GM12878 (cell line): ENCODE data around the gene FSIP1. TPM values are rescaled to one million over a fixed set of nuclear protein-coding genes. Genes with fewer than 3 reads are reported as not detected.

Source experiments
- ATAC-seq: fragments of 200-7000 bp; cut with Tn5 transposase; 3 replicates; pipeline ENCODE4 v1.9.1; 2020; ENCODE audit warnings: mild to moderate bottlenecking, moderate library complexity
- BruUV-seq: library from RNA; stranded (reverse); fragments of 400-500 nt; replicated peaks from 2 replicates; lab custom pipeline; 2021; lab: Mats Ljungman, UMichigan
- CTCF ChIA-PET: fragments of 300-600 bp; sonication (Branson Sonifier 250); formaldehyde crosslinking; extraction: SDS; loops from one replicate; lab custom pipeline; 2021; ENCODE audit warnings: inconsistent platforms; lab: Yijun Ruan, JAX
- POLR2A ChIA-PET: fragments of 350-600 bp; formaldehyde crosslinking; extraction: SDS; loops from one replicate; lab custom pipeline; 2021; ENCODE audit warnings: inconsistent platforms; lab: Charles Lee
- RAD21 ChIA-PET: fragments of 300-600 bp; sonication (Branson Sonifier 250); formaldehyde crosslinking; loops from one replicate; lab custom pipeline; 2023; ENCODE audit warnings: antibody characterized with exemption; ENCODE audit not compliant: unreplicated experiment; lab: Charles Lee
- SMC1A ChIA-PET: fragments of 300-600 bp; sonication (Branson Sonifier 250); formaldehyde crosslinking; loops from one replicate; lab custom pipeline; 2023; ENCODE audit not compliant: unreplicated experiment, uncharacterized antibody; lab: Charles Lee
- DNase-seq: peaks from one replicate; pipeline ENCODE4 v3.0.0-alpha.2; 2011; ENCODE audit warnings: low read depth, low spot score
- FAIRE-seq: peaks from 3 replicates; lab custom pipeline; 2011; peaks lifted over from hg19 to GRCh38; lab: Jason Lieb, UNC
- H2AFZ ChIP-seq: 2 replicates; pipeline ENCODE4 v1.6.0; 2011; ENCODE audit warnings: low read depth, low read length, control low read depth; ENCODE audit not compliant: control insufficient read depth
- H3K27ac ChIP-seq: 2 replicates; pipeline ENCODE4 v1.5.1; 2011; ENCODE audit warnings: control low read depth; ENCODE audit not compliant: control insufficient read depth, insufficient read depth
- H3K27me3 ChIP-seq, 2 experiments: replicated peaks in 1 of 2; 2 replicates each; pipeline versions ENCODE4 v1.6.0 to v1.6.1; 2011; ENCODE audit warnings: low read length in 1 of 2; ENCODE audit not compliant: control insufficient read depth in 2 of 2, insufficient read depth in 2 of 2
- H3K36me3 ChIP-seq, 2 experiments: 2 replicates each; pipeline ENCODE4 v1.5.1; 2011; ENCODE audit warnings: low read length in 1 of 2; ENCODE audit not compliant: control insufficient read depth in 2 of 2, insufficient read depth in 2 of 2
- H3K4me1 ChIP-seq: 2 replicates; pipeline ENCODE4 v1.6.1; 2011; ENCODE audit warnings: mild to moderate bottlenecking, low read length, moderate library complexity, mixed read lengths; ENCODE audit not compliant: control insufficient read depth, insufficient read depth
- H3K4me2 ChIP-seq: 2 replicates; pipeline ENCODE4 v1.6.0; 2011; ENCODE audit warnings: control low read depth; ENCODE audit not compliant: control insufficient read depth, insufficient read depth
- H3K4me3 ChIP-seq: fragments of 200-600 bp; sonication (generic); 2 replicates; pipeline ENCODE4 v1.5.1; 2016
- H3K79me2 ChIP-seq: 2 replicates; pipeline ENCODE4 v1.6.0; 2011; ENCODE audit warnings: low read length; ENCODE audit not compliant: control insufficient read depth, insufficient read depth
- H3K9ac ChIP-seq: 2 replicates; pipeline ENCODE4 v1.8.0; 2011; ENCODE audit warnings: low read length, control low read depth, mixed read lengths; ENCODE audit not compliant: control insufficient read depth, insufficient read depth
- H3K9me3 ChIP-seq: replicated peaks from 3 replicates; pipeline ENCODE4 v1.5.1; 2011; ENCODE audit warnings: mild to moderate bottlenecking, low read length; ENCODE audit not compliant: control insufficient read depth, insufficient read depth
- H4K20me1 ChIP-seq: 2 replicates; pipeline ENCODE4 v1.6.0; 2011; ENCODE audit not compliant: control insufficient read depth, insufficient read depth
- BHLHE40 ChIP-seq, 2 experiments: fragments of 450-650 bp in 1 of 2; IDR thresholded peaks; 2 replicates each; pipeline ENCODE4 v1.6.1; 2011 to 2017; ENCODE audit warnings: low read depth in 2 of 2, borderline replicate concordance in 1 of 2, improper control_type of control experiment in 1 of 2, low read length in 1 of 2, mild to moderate bottlenecking in 1 of 2
- NFYA ChIP-seq: IDR thresholded peaks from 2 replicates; pipeline ENCODE4 v1.6.1; 2011; ENCODE audit warnings: low read depth, mild to moderate bottlenecking, low read length, improper control_type of control experiment, borderline replicate concordance
- NR2C2 ChIP-seq: IDR thresholded peaks from 2 replicates; pipeline ENCODE4 v1.6.1; 2011; ENCODE audit warnings: borderline replicate concordance, low read depth; ENCODE audit not compliant: control insufficient read depth, insufficient read length
- SMAD1 ChIP-seq: fragments of 450-650 bp; IDR thresholded peaks from 2 replicates; pipeline ENCODE4 v1.6.1; 2018; ENCODE audit warnings: mild to moderate bottlenecking, low read depth; ENCODE audit not compliant: partially characterized antibody
- YBX1 ChIP-seq: fragments of 450-650 bp; IDR thresholded peaks from 2 replicates; pipeline ENCODE4 v1.6.1; 2016; ENCODE audit warnings: antibody characterized with exemption
- WGBS: methylation state at CpG from one replicate; pipeline ENCODE4 v1.1.6; 2016; ENCODE audit warnings: low lambda C conversion rate; ENCODE audit not compliant: insufficient replicate concordance, insufficient coverage; ENCODE audit errors: missing lambda C conversion rate; 5-methylcytosine and 5-hydroxymethylcytosine counted together
- in situ Hi-C: fragments of 300-500 bp; cut with MboI; formaldehyde crosslinking; loops from 9 replicates; pipeline ENCODE4 v1.14.3; 2018; ENCODE audit warnings: mixed read lengths
- intact Hi-C: fragments of 100-400 bp; cut with micrococcal nuclease; formaldehyde crosslinking; loops from one replicate; pipeline ENCODE4 v1.14.2; 2022; ENCODE audit not compliant: unreplicated experiment
- polyA plus RNA-seq, 11 experiments: library from polyadenylated mRNA; depleted of rRNA in 4 of 11; unstranded in 6 of 11; stranded (reverse) in 5 of 11; fragments of >200 nt; fragmentation: Nextera tagmentation in 4 of 11; fragmentation: Illumina TruSeq in 1 of 11; extraction: Ambion mirVana in 4 of 11; extraction: Trizol in 1 of 11; gene quantifications; 1 replicate in 1 of 11; 2 replicates in 10 of 11; pipeline versions ENCODE4 v1.2.1 to v1.2.3, GENCODE V29; 2011 to 2016; ENCODE audit warnings: inconsistent platforms in 2 of 11, missing spikeins in 2 of 11, low read depth in 1 of 11
- total RNA-seq, 4 experiments: library from RNA; depleted of rRNA in 3 of 4; stranded (reverse); fragments of >200 nt in 3 of 4; fragmentation: Illumina TruSeq in 1 of 4; extraction: Trizol in 1 of 4; gene quantifications; 2 replicates each; pipeline versions ENCODE4 v1.2.1 to v1.2.3, GENCODE V29; 2013 to 2021
- TF ChIP-seq, protein P1 (sequence below): fragments of 450-650 bp; formaldehyde crosslinking; IDR thresholded peaks from 2 replicates; pipeline ENCODE4 v1.4.0; 2022; ENCODE audit warnings: mild to moderate bottlenecking, moderate library complexity

The FSIP1 gene
- total and polyA plus RNA-seq, 10 of the 15 experiments (the other 5 are each of a cell fraction or from before 2014, with no cell fraction given), result 0.15 to 0.67 (median 0.35) TPM

DNA sequence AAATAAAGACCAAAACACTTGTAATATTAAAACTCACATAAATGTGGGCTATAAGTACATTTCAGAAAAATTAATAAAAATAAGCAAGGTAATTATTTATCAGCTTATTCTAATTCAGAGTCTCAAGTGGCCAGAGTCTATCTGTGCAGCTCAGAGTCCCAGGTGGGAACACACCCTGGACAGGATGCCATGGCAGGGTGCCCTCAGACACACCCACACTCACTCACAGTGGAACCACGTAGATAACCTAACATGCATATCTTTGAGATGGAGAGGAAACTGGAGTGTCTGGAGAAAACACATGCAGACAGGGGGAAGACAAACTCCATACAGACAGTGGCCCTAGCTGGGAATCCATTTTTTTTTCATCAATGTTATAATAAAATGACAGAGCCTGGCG lies 37.2 kb downstream of the FSIP1 start:
- DNase-seq (no peak), ATAC-seq (no peak), FAIRE-seq (no peak)
- intact Hi-C loops, result no loop called here
- no TSS peak for BruUV-seq
- SMC1A ChIA-PET, result interaction anchor here (0.6 to 1.6 kb wide), 4 partner anchors 11 to 64 kb away, joined by 3 to 4 read pairs (median 3); no protein-coding TSS in a partner anchor
- Histone ChIP-seq H3K9me3 (no peaks in the 10 kb centered on the region), H3K4me3 (no peak overlapping the region), H3K27me3 (peaks cover 0 to 3% of the 10 kb centered on the region in 2 experiments; a peak in 1 of 4 replicates), H3K36me3 (no peaks in the 10 kb centered on the region), H2AFZ (no peak overlapping the region), H3K4me1 (no peaks in the 10 kb centered on the region), H3K27ac (no peak overlapping the region), H3K4me2 (no peak overlapping the region), H4K20me1 (no peaks in the 10 kb centered on the region), H3K9ac (no peak overlapping the region), H3K79me2 (no peaks in the 10 kb centered on the region)
- WGBS, result 0% methylated on average over 2 of the region's 2 CpGs
- RAD21 ChIA-PET, result no interaction called here
- in situ Hi-C loops, result loop anchor here (10.0 kb wide), 1 partner anchor 1031 kb away; no protein-coding TSS in a partner anchor
- no peak for TF ChIP-seq YBX1
- TF ChIP-seq, protein P1, sequence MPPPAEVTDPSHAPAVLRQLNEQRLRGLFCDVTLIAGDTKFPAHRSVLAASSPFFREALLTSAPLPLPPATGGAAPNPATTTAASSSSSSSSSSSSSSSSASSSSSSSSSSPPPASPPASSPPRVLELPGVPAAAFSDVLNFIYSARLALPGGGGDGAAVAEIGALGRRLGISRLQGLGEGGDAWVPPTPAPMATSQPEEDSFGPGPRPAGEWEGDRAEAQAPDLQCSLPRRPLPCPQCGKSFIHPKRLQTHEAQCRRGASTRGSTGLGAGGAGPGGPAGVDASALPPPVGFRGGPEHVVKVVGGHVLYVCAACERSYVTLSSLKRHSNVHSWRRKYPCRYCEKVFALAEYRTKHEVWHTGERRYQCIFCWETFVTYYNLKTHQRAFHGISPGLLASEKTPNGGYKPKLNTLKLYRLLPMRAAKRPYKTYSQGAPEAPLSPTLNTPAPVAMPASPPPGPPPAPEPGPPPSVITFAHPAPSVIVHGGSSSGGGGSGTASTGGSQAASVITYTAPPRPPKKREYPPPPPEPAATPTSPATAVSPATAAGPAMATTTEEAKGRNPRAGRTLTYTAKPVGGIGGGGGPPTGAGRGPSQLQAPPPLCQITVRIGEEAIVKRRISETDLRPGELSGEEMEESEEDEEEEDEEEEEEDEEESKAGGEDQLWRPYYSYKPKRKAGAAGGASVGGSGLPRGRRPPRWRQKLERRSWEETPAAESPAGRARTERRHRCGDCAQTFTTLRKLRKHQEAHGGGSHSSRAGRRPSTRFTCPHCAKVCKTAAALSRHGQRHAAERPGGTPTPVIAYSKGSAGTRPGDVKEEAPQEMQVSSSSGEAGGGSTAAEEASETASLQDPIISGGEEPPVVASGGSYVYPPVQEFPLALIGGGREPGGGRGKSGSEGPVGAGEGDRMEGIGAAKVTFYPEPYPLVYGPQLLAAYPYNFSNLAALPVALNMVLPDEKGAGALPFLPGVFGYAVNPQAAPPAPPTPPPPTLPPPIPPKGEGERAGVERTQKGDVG (CRISPR knock-in tag), result no peak
- no peak for TF ChIP-seq NR2C2
- TF ChIP-seq SMAD1, result no peak
- TF ChIP-seq BHLHE40 (IDR thresholded peaks at IDR 0.05; ENCODE audit: borderline replicate concordance in 1 of 2, low read depth in 2 of 2, low read length in 1 of 2), result no peak
- TF ChIP-seq NFYA, result no peak
- POLR2A ChIA-PET, result no interaction called here
- CTCF ChIA-PET, result interaction anchor here (0.5 to 2.6 kb wide), 4 partner anchors 12 to 88 kb away, joined by 3 to 16 read pairs (median 4); no protein-coding TSS in a partner anchor
